22Rv1 (cell line): ENCODE results near the gene MOV10L1.
A peak's percentile ranks its signal among the peaks of the same experiment; 100 is the strongest.

Experiments used
- H3K27ac ChIP-seq: fragments of 450-650 bp; 2 replicates; pipeline ENCODE4 v1.5.1; 2017
- ZFX ChIP-seq: fragments of 450-650 bp; IDR thresholded peaks from 2 replicates; pipeline ENCODE4 v1.6.1; 2017; ENCODE audit warnings: antibody characterized with exemption, borderline replicate concordance
- TF ChIP-seq, protein P1 (sequence below): fragments of 450-650 bp; IDR thresholded peaks from 2 replicates; pipeline ENCODE4 v1.5.1; 2017; ENCODE audit warnings: mild to moderate bottlenecking

MOV10L1 gene

DNA sequence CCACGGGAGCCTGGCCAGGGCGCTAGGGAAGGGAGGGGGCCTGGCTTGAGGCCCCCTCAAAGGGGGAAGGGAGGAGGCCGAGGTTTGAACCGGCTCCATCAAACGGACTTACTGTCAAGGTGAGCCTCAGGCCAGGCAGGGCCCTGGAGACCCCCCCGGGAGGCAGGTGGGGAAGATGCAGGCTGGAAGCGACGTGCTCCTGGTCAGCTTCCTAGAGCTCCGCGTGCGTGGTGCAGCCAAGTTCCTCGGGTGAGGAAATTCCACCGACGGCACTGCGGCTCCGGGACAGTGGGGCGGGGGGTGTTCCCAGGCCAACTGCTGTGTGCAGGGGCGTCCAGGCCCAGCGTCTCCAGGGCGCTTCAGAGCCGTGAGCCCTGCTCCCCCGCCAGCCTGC, 88.7 kb downstream of the MOV10L1 start:
- H3K27ac ChIP-seq = no peak overlapping the region
- TF ChIP-seq, protein P1, sequence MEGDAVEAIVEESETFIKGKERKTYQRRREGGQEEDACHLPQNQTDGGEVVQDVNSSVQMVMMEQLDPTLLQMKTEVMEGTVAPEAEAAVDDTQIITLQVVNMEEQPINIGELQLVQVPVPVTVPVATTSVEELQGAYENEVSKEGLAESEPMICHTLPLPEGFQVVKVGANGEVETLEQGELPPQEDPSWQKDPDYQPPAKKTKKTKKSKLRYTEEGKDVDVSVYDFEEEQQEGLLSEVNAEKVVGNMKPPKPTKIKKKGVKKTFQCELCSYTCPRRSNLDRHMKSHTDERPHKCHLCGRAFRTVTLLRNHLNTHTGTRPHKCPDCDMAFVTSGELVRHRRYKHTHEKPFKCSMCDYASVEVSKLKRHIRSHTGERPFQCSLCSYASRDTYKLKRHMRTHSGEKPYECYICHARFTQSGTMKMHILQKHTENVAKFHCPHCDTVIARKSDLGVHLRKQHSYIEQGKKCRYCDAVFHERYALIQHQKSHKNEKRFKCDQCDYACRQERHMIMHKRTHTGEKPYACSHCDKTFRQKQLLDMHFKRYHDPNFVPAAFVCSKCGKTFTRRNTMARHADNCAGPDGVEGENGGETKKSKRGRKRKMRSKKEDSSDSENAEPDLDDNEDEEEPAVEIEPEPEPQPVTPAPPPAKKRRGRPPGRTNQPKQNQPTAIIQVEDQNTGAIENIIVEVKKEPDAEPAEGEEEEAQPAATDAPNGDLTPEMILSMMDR = no peak
- TF ChIP-seq ZFX = no peak

DNA sequence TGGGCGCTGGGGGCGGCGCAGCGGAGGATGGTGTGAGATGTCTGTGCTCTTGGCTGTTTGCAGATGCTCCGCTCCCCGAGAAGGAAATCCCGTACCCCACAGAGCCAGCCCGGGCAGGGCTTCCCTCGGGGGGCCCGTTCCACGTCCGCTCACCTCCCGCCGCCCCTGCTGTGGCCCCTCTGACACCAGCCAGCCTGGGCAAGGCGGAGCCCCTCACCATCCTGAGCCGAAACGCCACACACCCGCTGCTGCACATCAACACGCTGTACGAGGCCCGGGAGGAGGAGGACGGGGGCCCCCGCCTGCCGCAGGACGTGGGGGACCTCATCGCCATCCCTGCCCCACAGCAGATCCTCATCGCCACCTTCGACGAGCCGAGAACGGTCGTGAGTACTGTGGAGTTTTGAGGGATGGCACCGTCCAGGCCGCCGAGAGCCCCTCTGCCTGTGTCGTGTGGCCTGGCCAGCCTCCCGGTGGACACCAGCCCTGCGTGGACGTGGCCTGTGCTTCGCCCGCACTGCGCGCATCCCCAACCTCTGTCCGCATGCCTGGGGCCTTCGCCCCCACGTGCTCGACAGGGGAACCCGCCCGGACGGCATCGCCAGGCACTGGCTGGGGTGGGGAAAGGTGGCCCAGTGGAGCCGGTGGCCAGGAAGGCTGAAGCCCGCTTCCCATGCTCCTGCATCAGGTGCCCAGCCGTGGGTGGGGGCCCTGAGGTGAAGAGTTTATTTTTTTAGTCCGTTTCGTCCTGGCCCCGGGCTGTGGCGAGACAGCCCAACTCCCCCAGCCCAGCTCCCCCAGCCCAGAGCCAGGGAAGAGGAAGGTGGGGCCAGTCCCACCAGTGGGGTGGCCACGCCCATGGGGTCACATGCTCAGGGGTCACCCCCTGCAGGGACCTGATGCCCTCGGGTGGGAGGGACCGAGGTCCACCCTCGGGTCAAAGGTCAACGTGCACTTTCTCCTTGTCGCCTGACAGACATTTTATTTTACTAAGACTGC, 89.4 kb downstream of the MOV10L1 start:
- no peak for TF ChIP-seq ZFX
- TF ChIP-seq, protein P1 = no peak
- H3K27ac ChIP-seq = no peak overlapping the region

DNA sequence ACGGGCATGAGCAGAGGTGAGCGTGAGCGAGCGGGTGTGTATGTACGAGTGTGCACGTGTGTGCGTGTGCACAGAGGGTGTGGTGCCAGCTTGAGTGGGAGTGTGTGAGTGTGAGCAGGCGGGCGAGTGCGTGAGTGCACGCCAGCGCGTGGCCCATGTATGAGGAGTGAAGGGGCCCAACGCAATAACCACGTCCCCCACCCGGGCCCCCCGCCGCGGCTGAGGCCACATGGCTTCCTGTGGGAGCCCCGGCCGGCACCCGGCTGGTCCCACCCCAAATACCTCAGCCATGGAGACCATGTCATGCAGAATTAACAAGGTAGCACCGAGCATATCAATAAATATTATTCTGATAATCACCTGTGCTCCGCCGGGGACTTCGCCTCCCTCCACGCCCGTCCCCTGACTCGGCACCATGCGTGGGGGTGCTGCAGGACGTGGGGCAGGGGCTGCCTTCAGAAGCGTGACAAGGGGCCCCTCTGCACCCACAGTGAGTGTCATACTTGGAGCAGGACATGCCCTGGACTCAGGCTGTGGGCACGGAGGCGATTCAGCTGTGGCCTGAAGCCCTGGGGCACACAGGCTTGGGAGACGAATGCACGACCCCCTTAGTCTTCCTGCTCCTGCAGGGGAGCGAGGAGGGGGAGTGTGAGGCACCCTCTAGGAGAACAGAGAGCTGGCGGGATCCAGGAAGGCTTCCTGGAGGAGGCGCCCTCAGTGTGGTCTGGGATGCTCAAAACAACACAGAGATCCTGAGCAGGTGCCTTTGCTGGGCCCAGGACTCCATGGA, 90.3 kb downstream of the MOV10L1 start:
- TF ChIP-seq ZFX = no peak
- TF ChIP-seq, protein P1 = no peak
- no peak overlapping the region for H3K27ac ChIP-seq

DNA sequence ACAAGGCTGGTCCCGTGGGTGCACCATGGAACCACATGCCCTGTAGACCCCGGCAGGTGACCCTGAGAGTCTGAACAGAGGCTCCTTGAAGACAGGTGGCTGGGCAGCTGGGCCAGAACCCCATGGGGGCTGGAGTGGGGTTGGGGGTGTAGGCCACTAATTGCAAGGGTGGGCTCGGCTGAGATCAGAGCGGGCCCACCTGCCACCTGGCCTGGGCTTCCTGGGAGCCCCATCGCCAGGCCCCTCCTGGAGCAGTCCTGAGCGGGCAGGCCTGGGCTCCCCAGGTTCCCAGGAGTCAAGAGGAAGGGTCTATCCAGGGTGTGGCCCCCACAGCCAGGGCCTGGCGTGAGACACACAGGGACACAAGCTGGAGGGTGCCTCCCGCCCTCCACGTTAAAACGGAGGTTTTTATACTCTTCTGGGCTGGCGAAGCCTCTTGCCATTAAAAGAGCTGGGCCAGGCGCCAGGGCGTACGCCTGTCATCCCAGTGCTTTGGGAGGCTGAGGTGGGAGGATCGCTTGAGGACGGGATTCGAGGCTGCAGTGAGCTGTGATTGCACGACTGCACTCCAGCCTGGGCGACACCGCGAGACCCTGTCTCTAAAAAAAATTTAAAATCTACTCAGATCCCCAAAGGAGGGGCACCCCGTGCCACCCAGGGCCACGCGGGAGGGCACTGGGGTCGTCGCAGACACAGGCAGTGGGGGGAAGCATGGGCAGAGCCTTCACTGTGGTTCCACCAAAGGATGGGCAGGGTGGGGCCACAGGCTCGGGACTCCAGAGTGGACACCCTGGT, 91.1 kb downstream of the MOV10L1 start:
- no peak for TF ChIP-seq ZFX
- TF ChIP-seq, protein P1 = no peak
- H3K27ac ChIP-seq = no peak overlapping the region

DNA sequence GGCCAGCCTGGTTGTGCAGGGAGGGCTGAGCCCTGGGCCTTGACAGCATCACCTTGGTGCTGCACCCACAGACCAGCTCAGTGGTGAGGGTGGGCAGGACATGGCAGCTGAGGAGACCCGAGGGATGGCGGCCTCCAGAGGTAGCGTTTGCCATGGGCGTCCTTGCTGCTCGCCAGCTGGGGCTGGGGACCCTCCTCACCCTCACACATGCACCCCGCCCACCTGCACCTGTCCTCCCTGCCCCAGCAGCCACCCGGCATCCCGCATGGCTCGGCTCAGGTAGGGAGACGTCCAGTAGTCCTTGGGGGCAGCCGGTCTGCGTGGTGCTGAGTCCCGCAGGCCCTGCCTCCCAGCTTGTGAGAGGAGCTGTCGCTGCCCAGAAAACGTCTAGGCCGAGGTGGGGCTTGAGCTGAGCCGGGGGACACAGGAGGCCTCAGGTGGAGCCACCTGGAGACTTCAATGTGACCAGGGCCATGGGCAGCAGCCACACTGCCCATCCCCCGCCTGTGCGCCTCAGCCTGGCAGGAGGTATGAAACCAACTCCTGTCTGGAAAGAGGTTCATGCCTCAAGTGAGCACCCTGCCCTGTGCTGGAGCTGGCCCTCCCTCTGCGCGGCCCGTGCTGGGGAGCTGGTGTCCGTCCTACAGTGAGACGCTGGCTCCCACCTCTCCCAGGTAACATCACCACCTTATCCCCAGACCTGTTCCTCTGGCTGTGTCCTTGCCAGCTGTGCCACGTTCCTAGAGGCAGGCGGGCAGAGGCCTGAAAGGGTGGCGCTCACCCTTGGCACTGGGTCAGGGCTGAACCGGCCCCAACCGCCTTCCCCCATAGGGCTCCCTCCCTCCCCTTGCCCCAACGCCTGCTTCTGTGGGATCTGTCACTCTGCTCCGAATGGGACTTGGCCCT, 92.6 kb downstream of the MOV10L1 start:
- H3K27ac ChIP-seq = peak overlapping the region; percentile 13; the same call in 1 of the 2 replicates
- TF ChIP-seq ZFX = no peak
- TF ChIP-seq, protein P1 = no peak
